HepG2 (cell line): ENCODE measurements around the gene UBE2Q2. TPM values are rescaled to one million over a fixed set of nuclear protein-coding genes. Genes with fewer than 3 reads are reported as not detected.

Experiments
- ATF3 ChIP-seq: sonication (generic); formaldehyde crosslinking; IDR thresholded peaks from 2 replicates; pipeline ENCODE4 v1.4.0; 2020; ENCODE audit warnings: missing genetic modification reagents
- CENPX ChIP-seq: sonication (generic); formaldehyde crosslinking; IDR thresholded peaks from 2 replicates; pipeline ENCODE4 v1.9.0; 2021; ENCODE audit warnings: mild to moderate bottlenecking, missing genetic modification reagents, moderate library complexity
- GMEB2 ChIP-seq: IDR thresholded peaks from 2 replicates; pipeline ENCODE4 v1.6.1; 2016; ENCODE audit warnings: missing biosample characterization, missing genetic modification reagents, low read depth
- HIVEP1 ChIP-seq: sonication (generic); formaldehyde crosslinking; IDR thresholded peaks from 2 replicates; pipeline ENCODE4 v1.4.0; 2020; ENCODE audit warnings: mild to moderate bottlenecking, missing genetic modification reagents
- HMGXB3 ChIP-seq: sonication (generic); formaldehyde crosslinking; IDR thresholded peaks from 2 replicates; pipeline ENCODE4 v1.4.0; 2020; ENCODE audit warnings: missing genetic modification reagents, borderline replicate concordance
- KLF15 ChIP-seq: sonication (generic); formaldehyde crosslinking; IDR thresholded peaks from 2 replicates; pipeline ENCODE4 v1.8.1; 2023; ENCODE audit warnings: borderline replicate concordance, mild to moderate bottlenecking, inconsistent platforms, missing genetic modification reagents, mixed read lengths
- KLF9 ChIP-seq: IDR thresholded peaks from 2 replicates; pipeline ENCODE4 v1.6.1; 2016; ENCODE audit warnings: low read depth
- MAZ ChIP-seq, 2 experiments: sonication (generic) in 1 of 2; formaldehyde crosslinking in 1 of 2; IDR thresholded peaks; 2 replicates each; pipeline versions ENCODE4 v1.5.0 to v1.6.1; 2012 to 2020; ENCODE audit warnings: low read depth in 2 of 2, mild to moderate bottlenecking in 2 of 2, borderline replicate concordance in 1 of 2, improper control_type of control experiment in 1 of 2, low read length in 1 of 2, missing genetic modification reagents in 1 of 2, moderate library complexity in 1 of 2
- MTERF4 ChIP-seq: sonication (generic); formaldehyde crosslinking; IDR thresholded peaks from 2 replicates; pipeline ENCODE4 v1.8.0; 2023; ENCODE audit warnings: mild to moderate bottlenecking, missing genetic modification reagents
- NR1H2 ChIP-seq: sonication (generic); formaldehyde crosslinking; IDR thresholded peaks from 2 replicates; pipeline ENCODE4 v1.8.1; 2022; ENCODE audit warnings: low read depth, missing genetic modification reagents, borderline replicate concordance
- NR2F6 ChIP-seq, 2 experiments: IDR thresholded peaks; 2 replicates each; pipeline ENCODE4 v1.6.1; 2016; ENCODE audit warnings: antibody characterized with exemption in 1 of 2, mild to moderate bottlenecking in 1 of 2
- PAWR ChIP-seq: sonication (generic); formaldehyde crosslinking; IDR thresholded peaks from 2 replicates; pipeline ENCODE4 v1.4.0; 2020; ENCODE audit warnings: missing genetic modification reagents, mild to moderate bottlenecking, borderline replicate concordance
- SP4 ChIP-seq: sonication (generic); formaldehyde crosslinking; IDR thresholded peaks from 2 replicates; pipeline ENCODE4 v1.8.1; 2023; ENCODE audit warnings: mild to moderate bottlenecking, missing genetic modification reagents
- ZFAT ChIP-seq: sonication (generic); formaldehyde crosslinking; conservative IDR thresholded peaks from 2 replicates; pipeline ENCODE4 v1.8.1; 2023; ENCODE audit warnings: missing genetic modification reagents, inconsistent platforms
- ZFX ChIP-seq: sonication (generic); formaldehyde crosslinking; IDR thresholded peaks from 2 replicates; pipeline ENCODE4 v1.4.0; 2020; ENCODE audit warnings: mild to moderate bottlenecking, low read depth, missing genetic modification reagents, moderate library complexity
- ZGPAT ChIP-seq: IDR thresholded peaks from 2 replicates; pipeline ENCODE4 v1.6.1; 2016; ENCODE audit warnings: mild to moderate bottlenecking
- ZNF256 ChIP-seq: sonication (generic); formaldehyde crosslinking; conservative IDR thresholded peaks from 2 replicates; pipeline ENCODE4 v1.4.0; 2020; ENCODE audit warnings: missing genetic modification reagents
- ZNF496 ChIP-seq: sonication (generic); formaldehyde crosslinking; IDR thresholded peaks from 2 replicates; pipeline ENCODE4 v1.8.1; 2023; ENCODE audit warnings: mild to moderate bottlenecking, moderate library complexity, missing genetic modification reagents; ENCODE audit not compliant: insufficient replicate concordance
- ZNF557 ChIP-seq: sonication (generic); formaldehyde crosslinking; IDR thresholded peaks from 2 replicates; pipeline ENCODE4 v1.4.0; 2020; ENCODE audit warnings: missing genetic modification reagents
- polyA plus RNA-seq, 8 experiments: library from polyadenylated mRNA; depleted of rRNA in 3 of 8; stranded (reverse) in 7 of 8; unstranded in 1 of 8; fragments of >200 nt; fragmentation: Illumina TruSeq in 4 of 8; extraction: Trizol in 4 of 8; gene quantifications; 2 replicates each; pipeline versions ENCODE4 v1.2.1 to v1.2.3, GENCODE V29; 2011 to 2016; ENCODE audit warnings: low read depth in 4 of 8, missing spikeins in 1 of 8, mixed read lengths in 1 of 8; ENCODE audit not compliant: insufficient read depth in 1 of 8
- total RNA-seq, 5 experiments: library from RNA; depleted of rRNA; stranded (reverse); fragments of >200 nt; fragmentation: Illumina TruSeq; extraction: Trizol; gene quantifications; 2 replicates each; pipeline ENCODE4 v1.2.3, GENCODE V29; 2016; ENCODE audit warnings: low read depth in 1 of 5

The UBE2Q2 gene
- total and polyA plus RNA-seq, 2 of the 13 experiments (the other 11 are each of a cell fraction or from before 2014, with no cell fraction given) = 10.6 to 20.4 TPM

- no peak for TF ChIP-seq ZNF557 (CRISPR knock-in tag)
- no peak for TF ChIP-seq ZNF496 (CRISPR knock-in tag)
- no peak for TF ChIP-seq ZFAT (CRISPR knock-in tag)
- no peak for TF ChIP-seq MAZ (IDR thresholded peaks at IDR 0.05; ENCODE audit: borderline replicate concordance, low read depth, low read length)
- peak; percentile 80 for TF ChIP-seq MAZ (CRISPR knock-in tag; IDR thresholded peaks at IDR 0.05; ENCODE audit: low read depth)
- no peak; the same call in 1 of the 2 replicates for TF ChIP-seq MTERF4 (CRISPR knock-in tag)
- TF ChIP-seq KLF15 = no peak
- no peak for TF ChIP-seq ZNF256 (CRISPR knock-in tag)
- no peak for TF ChIP-seq CENPX
- TF ChIP-seq ATF3 (CRISPR knock-in tag) = no peak
- no peak for TF ChIP-seq HMGXB3 (CRISPR knock-in tag)
- TF ChIP-seq ZFX (CRISPR knock-in tag) = peak; percentile 48; the same call in 1 of the 2 replicates
- TF ChIP-seq PAWR (CRISPR knock-in tag) = no peak
- TF ChIP-seq SP4 (CRISPR knock-in tag) = peak; percentile 42; the same call in 1 of the 2 replicates
- no peak; the same call in 1 of the 2 replicates for TF ChIP-seq HIVEP1 (CRISPR knock-in tag)
- TF ChIP-seq NR1H2 = no peak
- TF ChIP-seq GMEB2 = no peak
- TF ChIP-seq ZGPAT (CRISPR knock-in tag) = no peak; the same call in 1 of the 2 replicates
- no peak for TF ChIP-seq KLF9
- no peak for TF ChIP-seq NR2F6 (IDR thresholded peaks at IDR 0.05)
- no peak; the same call in 1 of the 2 replicates for TF ChIP-seq NR2F6 (CRISPR knock-in tag; IDR thresholded peaks at IDR 0.05)
These were observed at the start of gene UBE2Q2 (continued) for GRCh38 chr15:75842722-75843677.
